H7 (cell line): ENCODE results near the gene DTNA. TPM values are rescaled to one million over a fixed set of nuclear protein-coding genes. Genes with fewer than 3 reads are reported as not detected.
"Not testable (repeated sequence)": the region's sequence is repeated elsewhere in the genome, so short reads cannot be mapped to it uniquely, and the experiment has no call there.

Source experiments
- DNase-seq: peaks from one replicate; pipeline ENCODE4 v3.0.0; 2012
- H3K27me3 ChIP-seq: 2 replicates; pipeline ENCODE4 v1.6.0; 2011; ENCODE audit warnings: mild to moderate bottlenecking, low read length; ENCODE audit not compliant: control insufficient read depth, insufficient read depth
- H3K36me3 ChIP-seq: replicated peaks from 2 replicates; pipeline ENCODE4 v1.5.1; 2011; ENCODE audit warnings: low read length; ENCODE audit not compliant: control insufficient read depth, insufficient read depth
- H3K4me3 ChIP-seq: 2 replicates; pipeline ENCODE4 v1.5.1; 2011; ENCODE audit warnings: low read depth, mild to moderate bottlenecking, control low read depth, low read length, moderate library complexity; ENCODE audit not compliant: insufficient read depth
- total RNA-seq: library from RNA; depleted of rRNA; stranded (reverse); fragments of >200 nt; shearing (Covaris generic); gene quantifications from 2 replicates; pipeline ENCODE4 v1.2.3, GENCODE V29; 2014

DTNA gene
- total RNA-seq, 1 experiment from 2014 or later: 30.1 TPM

DNA sequence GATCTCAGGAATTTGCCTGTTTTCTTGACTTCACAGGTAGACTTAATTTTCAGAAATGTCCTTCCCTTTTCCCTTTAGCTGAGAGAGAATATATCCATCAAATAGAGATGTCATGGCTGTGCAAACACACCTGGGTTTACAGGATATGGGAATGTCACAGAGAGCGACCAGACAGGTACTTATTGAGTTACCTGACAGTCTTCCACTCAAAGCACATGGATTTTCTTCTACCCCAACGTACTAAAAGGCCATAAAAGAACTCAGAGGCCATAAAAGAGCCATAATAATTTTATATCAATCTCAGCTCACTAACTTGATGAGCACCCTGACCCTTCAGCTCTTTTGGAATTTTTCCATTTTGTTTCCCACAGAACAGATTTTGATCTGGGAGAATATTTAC is 5.3 kb upstream of the DTNA start:
- DNase-seq: no peak
- no peak overlapping the region for H3K4me3 ChIP-seq
- no peaks in the 10 kb centered on the region; the same call in 1 of the 2 replicates for H3K36me3 ChIP-seq
- H3K27me3 ChIP-seq: no peaks in the 10 kb centered on the region

DNA sequence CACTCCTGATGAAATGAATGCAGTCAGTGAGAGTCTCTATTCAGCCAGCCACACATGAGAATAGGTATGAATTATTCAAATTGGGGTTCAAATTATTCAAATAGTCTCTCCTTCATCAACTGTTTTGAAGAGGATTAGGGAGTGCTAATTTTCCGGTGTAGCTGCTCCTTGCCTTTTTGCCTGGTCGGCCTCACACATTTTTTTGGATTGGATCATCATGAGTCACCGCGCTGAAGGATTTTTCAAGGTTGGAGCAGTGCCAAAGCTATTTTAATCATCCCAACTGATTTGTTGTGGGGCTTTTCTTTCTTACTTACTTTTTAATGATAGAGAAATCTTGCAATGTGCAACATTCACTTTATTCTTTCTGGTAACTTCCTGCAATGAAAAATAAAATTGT is 2.4 kb upstream of the DTNA start:
- Histone ChIP-seq H3K36me3 (no peaks in the 10 kb centered on the region), H3K4me3 (no peak overlapping the region), H3K27me3 (no peaks in the 10 kb centered on the region)
- DNase-seq: no peak

DNA sequence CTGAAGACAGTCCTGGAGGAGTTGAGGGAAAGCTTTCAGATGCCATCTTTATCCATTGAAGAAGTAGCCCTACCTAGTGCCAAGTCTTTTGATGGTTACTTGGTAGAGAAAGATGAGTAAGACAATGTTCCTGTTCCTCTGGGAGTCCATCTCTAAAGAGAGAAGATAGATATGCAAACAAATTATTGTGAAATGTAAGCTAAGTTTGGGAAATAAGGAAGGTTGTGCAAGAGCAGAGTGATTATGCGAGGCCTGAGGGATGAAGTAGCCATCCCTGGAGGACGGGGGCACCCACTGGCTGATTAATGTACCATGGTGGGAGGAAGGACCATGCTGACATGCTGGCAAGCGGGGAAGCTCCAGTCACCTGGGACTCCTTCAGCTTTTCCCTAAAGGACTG is 994 bp upstream of the DTNA start:
- H3K27me3 ChIP-seq: no peaks in the 10 kb centered on the region
- H3K4me3 ChIP-seq: no peak overlapping the region
- H3K36me3 ChIP-seq: no peaks in the 10 kb centered on the region
- no peak for DNase-seq

DNA sequence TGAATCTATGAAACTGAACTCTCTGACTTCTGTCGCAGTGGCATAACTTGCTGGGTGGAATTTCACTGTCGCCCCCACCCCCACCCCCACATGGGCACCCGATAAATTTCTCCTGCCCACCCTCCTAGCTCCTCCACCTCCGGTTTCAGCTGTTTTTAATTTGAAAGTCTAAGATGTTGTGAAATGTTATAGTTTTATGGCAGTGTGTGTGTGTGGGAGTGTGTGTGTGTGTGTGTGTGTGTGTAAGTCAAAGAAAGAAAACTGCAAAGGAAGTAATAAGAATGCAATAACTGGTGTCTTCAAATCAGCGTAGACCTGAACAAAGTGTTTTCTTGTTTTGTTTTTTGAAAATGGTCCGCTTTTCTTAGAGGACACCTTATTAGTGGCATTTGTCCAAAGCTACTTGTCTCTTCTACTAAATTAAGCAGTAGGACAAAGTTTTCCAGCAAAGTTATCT is 388 bp downstream of the DTNA start:
- no peaks in the 10 kb centered on the region for H3K36me3 ChIP-seq
- no peaks in the 10 kb centered on the region for H3K27me3 ChIP-seq
- no peak overlapping the region for H3K4me3 ChIP-seq
- DNase-seq: no peak

DNA sequence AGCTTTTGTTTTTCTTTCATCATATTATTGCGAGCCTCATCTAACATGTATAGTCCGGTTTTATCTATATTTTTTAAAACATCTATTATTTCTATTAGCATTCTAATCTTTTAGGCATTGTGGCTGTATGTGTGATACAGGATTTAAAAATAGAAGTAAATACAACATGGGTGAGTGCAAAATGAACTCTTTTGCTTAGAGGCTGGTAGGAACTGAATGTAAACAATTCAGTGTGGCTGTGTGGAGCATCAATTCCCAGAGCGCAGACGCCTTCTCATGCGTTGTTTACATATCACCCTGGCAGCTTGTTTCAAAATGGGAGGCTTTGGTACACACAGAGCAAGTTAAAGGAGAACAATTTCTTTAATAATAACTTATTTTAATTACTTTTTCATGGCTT is 836 bp downstream of the DTNA start:
- no peak for DNase-seq
- H3K4me3 ChIP-seq: no peak overlapping the region

DNA sequence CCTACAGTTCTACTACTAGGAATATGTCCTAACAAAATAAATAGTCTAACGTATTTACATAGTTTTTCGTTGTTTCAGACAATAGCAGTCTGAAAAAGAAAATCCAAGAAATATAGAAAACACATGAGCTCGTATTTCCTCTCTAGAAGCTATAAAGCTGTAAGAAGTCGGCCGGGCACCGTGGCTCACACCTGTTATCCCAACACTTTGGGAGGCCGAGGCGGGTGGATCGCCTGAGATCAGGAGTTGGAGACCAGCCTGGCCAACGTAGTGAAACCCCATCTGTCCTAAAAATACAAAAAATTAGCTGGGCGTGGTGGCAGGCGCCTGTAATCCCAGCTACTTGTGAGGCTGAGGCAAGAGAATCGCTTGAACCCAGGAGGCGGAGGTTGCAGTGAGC is 6.0 kb downstream of the DTNA start:
- not testable (repeated sequence) for H3K4me3 ChIP-seq, H3K36me3 ChIP-seq, DNase-seq, H3K27me3 ChIP-seq

More for the DNA sequence above, 836 bp downstream of the DTNA start:
- no peaks in the 10 kb centered on the region for H3K36me3 ChIP-seq
- no peaks in the 10 kb centered on the region for H3K27me3 ChIP-seq

DNA sequence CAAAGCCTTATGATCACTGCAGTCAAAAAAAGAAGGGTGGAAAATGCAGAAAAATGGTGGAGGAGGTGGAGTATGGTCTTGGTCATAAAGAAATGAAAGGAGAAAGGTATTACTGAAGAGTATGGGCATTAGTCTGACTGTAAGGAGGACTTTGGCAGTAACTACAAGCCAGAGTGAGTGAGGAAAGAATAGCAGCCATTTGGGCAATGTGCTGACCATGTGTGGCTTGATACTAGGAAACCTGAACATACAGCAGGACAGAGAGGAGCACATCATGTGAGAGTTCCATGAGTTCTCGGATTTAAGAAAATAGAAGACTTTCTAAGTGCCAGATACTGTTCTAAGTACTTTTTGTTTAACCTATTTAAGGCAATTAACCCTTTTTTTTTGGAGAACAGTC is 8.5 kb downstream of the DTNA start:
- Histone ChIP-seq H3K27me3 (no peaks in the 10 kb centered on the region), H3K36me3 (no peaks in the 10 kb centered on the region), H3K4me3 (no peak overlapping the region)
- no peak for DNase-seq

DNA sequence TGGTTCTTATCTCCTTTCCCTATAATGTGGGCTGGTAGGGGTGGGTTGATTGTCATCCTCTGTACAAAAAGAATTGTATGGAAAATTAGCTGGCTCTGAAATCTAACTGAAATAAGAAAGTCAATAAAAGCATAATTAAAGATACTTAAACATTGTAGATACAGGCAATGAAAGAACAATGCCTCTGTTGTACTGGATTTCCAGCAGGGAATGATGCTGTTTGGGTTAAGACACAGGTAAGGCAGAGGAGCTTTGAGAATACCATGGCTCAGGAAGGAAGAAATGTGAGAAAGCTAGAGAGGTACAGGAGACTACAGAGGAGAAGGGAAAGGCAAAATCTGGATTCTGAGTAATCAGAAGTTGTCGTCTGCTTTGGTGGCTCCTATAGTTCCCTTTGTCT is 10.1 kb downstream of the DTNA start:
- DNase-seq: no peak
- Histone ChIP-seq H3K36me3 (no peaks in the 10 kb centered on the region), H3K27me3 (no peaks in the 10 kb centered on the region), H3K4me3 (no peak overlapping the region)

DNA sequence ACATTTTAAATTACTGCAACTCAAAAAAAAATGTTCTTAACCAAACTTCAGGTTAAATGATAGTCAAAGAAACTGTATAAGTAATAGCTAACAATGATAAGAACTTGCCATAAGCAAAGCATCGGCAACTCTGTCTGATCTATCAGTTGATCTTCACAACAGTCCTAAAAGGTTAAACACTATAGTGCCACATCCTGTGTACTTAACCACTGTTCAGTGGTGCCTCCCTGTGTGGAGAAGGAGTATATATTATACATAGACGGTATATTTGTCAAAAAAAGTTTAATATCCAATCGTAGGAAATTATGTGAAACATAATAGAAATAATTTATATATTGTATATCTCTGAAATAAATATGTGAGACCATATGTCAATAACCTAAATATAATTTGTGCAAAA is 13.0 kb downstream of the DTNA start:
- Histone ChIP-seq H3K36me3 (no peaks in the 10 kb centered on the region), H3K4me3 (no peak overlapping the region), H3K27me3 (no peaks in the 10 kb centered on the region)
- no peak for DNase-seq

DNA sequence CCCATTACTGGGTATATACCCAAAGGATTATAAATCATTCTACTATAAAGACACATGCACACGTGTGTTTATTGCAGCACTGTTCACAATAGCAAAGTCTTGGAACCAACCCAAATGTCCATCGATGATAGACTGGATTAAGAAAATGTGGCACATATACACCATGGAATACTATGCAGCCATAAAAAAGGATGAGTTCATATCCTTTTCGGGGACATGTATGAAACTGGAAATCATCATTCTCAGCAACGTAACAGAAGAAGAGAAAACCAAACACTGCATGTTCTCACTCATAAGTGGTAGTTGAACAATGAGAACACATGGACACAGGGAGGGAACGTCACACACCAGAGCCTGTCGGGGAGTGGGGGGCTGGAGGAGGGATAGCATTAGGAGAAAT is 15.6 kb downstream of the DTNA start:
- not testable (repeated sequence) for H3K36me3 ChIP-seq, H3K4me3 ChIP-seq, DNase-seq, H3K27me3 ChIP-seq

DNA sequence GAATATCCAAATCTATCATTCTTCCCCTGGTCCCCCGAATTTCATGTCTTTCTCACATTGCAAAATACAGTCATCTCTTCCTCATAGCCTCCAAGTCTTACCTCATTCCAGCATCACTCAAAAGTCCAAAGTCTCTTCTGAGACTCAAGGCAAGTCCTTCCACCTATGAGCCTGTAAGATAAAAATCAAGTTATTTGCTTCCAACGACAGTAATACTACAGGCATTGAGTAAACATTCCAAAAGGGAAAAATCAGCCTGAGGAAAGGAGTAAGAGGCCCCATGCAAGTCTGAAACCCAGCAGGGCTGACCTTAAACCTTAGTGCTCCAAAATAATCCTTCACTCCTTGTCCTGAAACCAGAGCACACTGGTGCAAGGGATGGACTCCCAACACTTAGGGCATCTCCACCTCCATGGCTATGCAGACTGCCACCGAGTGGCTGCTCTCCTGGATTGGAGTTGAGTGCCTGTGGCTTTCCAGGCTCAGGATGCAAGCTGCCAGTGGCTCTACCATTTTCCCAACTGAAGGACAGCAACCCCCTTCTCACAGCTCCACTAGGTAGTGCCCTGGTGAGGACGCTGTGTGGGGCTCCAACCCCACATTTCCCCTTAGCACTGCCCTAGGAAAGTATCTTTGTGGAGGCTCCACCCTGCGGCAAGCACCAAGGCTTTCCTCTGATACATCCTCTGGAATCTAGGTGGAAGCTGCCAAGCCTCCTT is 16.3 kb downstream of the DTNA start:
- DNase-seq: no peak
- H3K4me3 ChIP-seq: no peak overlapping the region
- no peaks in the 10 kb centered on the region for H3K36me3 ChIP-seq
- H3K27me3 ChIP-seq: no peaks in the 10 kb centered on the region

DNA sequence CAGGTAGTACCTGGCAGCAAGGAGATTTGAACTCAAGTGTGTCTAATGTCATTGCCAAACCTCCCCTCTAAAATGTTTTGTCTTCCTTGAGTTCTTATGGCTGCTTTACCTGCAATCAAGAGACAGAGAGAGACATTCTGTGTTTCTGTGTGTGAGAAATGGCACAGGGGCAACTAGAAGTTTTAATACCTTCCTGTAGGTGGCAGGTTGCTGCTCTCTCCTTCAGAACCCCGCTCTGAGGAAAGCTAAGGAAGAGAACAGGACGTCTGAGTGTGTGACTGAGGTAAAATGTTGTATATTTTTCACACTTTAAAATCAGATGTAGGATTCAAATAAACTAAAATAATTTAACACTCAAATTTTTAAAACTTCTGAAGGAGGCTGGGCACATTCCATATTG is 19.2 kb downstream of the DTNA start:
- Histone ChIP-seq H3K4me3 (no peak overlapping the region), H3K27me3 (no peaks in the 10 kb centered on the region), H3K36me3 (no peaks in the 10 kb centered on the region)
- peak; percentile 57 for DNase-seq

DNA sequence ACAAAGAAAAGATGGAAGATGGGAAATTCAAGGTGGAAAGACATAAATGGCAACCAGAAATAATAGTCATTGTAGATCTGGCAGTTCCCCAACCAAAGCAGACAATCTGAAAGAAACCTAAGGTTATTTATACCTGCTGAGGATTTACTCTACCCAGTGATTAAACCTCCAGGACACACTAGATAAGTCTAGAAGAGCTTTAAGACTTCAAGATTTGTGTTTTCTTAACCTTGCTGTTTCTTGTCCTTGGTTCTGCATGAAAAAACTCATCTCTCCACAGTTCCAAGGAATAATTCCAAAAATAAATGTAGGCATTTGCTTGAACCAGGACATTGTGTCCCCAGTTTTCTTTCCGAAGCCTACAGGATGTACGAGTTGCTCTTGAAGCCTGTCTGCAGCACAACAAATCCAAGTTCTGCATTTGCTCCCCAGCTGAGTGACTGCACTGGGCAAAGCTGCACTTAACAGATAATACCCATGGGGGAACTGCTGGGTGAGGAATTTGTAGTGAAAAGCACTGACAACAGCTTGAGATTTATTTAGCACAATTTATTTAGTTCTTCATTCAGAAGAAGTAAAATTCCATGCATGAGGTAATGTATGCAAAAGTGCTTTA is 19.8 kb downstream of the DTNA start:
- no peaks in the 10 kb centered on the region for H3K36me3 ChIP-seq
- no peak for DNase-seq
- no peak overlapping the region for H3K4me3 ChIP-seq

DNA sequence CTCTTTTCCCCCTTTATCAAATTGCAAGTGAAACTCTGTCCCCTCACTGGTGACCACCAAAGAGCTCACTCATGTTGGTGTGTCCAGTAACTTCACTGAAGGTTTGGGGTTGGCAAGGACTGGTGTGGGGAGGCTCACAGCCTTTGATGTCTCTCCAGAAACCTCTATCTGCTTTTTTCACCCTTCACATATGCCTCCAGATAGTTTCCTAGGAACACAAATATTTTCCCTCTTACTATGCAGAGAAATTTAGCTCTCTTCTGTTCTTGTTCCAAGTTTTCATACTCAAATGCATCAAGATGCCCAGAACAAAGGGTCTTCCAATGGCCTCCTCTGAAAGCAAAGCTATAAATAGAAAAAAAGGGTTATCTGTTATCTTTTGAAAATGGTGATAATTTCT is 20.7 kb downstream of the DTNA start:
- Histone ChIP-seq H3K4me3 (no peak overlapping the region), H3K27me3 (no peaks in the 10 kb centered on the region), H3K36me3 (no peaks in the 10 kb centered on the region)
- no peak for DNase-seq

More for the DNA sequence above, 19.8 kb downstream of the DTNA start:
- no peaks in the 10 kb centered on the region for H3K27me3 ChIP-seq

DNA sequence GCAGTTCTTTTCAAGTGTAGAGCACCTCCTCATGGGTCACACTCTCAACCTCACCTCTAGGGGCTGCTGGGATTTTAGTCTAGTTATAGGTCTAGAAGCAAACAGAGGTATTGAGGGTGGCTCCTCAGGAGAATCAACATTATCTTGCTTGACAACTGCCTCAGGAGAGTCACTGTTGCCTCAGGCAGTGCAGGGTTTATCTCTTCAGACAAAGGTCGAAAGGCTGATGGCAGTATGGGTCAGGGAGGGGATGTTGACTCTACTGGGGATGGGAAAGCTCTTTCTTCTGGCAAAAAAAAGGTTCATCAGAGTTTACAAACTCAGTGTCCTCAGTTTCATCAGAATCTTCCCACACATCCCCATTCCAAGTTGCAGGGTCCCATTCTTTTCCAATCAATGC is 24.0 kb downstream of the DTNA start:
- H3K36me3 ChIP-seq: no peaks in the 10 kb centered on the region
- H3K4me3 ChIP-seq: no peak overlapping the region
- no peak for DNase-seq
- H3K27me3 ChIP-seq: no peaks in the 10 kb centered on the region
